ENCODE measurements around the gene DAB1.

- no peak for TF ChIP-seq CTCF (IDR thresholded peaks at IDR 0.05; ENCODE audit: control extremely low read depth in 1 of 3, insufficient read depth in 1 of 3, low read depth in 1 of 3, low read length in 3 of 3)
- TF ChIP-seq POLR2A (IDR thresholded peaks at IDR 0.05; ENCODE audit: control extremely low read depth in 1 of 2, low read depth in 2 of 2, low read length in 2 of 2), result no peak
- no peak for TF ChIP-seq CHD7 (IDR thresholded peaks at IDR 0.05; ENCODE audit: insufficient replicate concordance, low read length)
- no peak for TF ChIP-seq YY1 (IDR thresholded peaks at IDR 0.05; ENCODE audit: low read depth, low read length)
- TF ChIP-seq JUN (IDR thresholded peaks at IDR 0.05; ENCODE audit: low read depth, low read length), result no peak
- TF ChIP-seq ATF2 (IDR thresholded peaks at IDR 0.05; ENCODE audit: low read length), result no peak
- no peak for TF ChIP-seq ASH2L (IDR thresholded peaks at IDR 0.05; ENCODE audit: low read length)
- TF ChIP-seq POLR2AphosphoS5 (IDR thresholded peaks at IDR 0.05; ENCODE audit: low read depth, low read length), result no peak
- TF ChIP-seq USF2 (IDR thresholded peaks at IDR 0.05; ENCODE audit: low read length), result no peak
Observed at GRCh38 chr1:56965191-56965590, 458.7 kb downstream of the DAB1 start.

All from H1 (cell line).